Lower leg skin (tissue), 3 donors: ENCODE measurements around the gene SPTBN4.

ENCODE experiments used
- CTCF ChIP-seq, 3 donors: fragments of 450-650 bp; IDR thresholded peaks; one replicate each; pipeline ENCODE4 v1.5.1; 2016; ENCODE audit warnings: antibody characterized with exemption in 3 of 3, mild to moderate bottlenecking in 3 of 3, moderate library complexity in 2 of 3
- POLR2A ChIP-seq, 2 donors: fragments of 450-650 bp; IDR thresholded peaks; one replicate each; pipeline ENCODE4 v1.6.1; 2016 to 2017; ENCODE audit warnings: antibody characterized with exemption in 2 of 2, mild to moderate bottlenecking in 1 of 2, moderate library complexity in 1 of 2

- TF ChIP-seq CTCF (IDR thresholded peaks at IDR 0.05), result no peak
- no peak for TF ChIP-seq POLR2A (IDR thresholded peaks at IDR 0.05)
Observed at GRCh38 chr19:40549007-40549708, 82.4 kb downstream of the SPTBN4 start.
